Measurements from ENCODE around the gene RRAGC. TPM values are rescaled to one million over a fixed set of nuclear protein-coding genes. Genes with fewer than 3 reads are reported as not detected.

The RRAGC gene
- polyA plus RNA-seq, 1 donor from 2014 or later = 23.6 TPM

DNA sequence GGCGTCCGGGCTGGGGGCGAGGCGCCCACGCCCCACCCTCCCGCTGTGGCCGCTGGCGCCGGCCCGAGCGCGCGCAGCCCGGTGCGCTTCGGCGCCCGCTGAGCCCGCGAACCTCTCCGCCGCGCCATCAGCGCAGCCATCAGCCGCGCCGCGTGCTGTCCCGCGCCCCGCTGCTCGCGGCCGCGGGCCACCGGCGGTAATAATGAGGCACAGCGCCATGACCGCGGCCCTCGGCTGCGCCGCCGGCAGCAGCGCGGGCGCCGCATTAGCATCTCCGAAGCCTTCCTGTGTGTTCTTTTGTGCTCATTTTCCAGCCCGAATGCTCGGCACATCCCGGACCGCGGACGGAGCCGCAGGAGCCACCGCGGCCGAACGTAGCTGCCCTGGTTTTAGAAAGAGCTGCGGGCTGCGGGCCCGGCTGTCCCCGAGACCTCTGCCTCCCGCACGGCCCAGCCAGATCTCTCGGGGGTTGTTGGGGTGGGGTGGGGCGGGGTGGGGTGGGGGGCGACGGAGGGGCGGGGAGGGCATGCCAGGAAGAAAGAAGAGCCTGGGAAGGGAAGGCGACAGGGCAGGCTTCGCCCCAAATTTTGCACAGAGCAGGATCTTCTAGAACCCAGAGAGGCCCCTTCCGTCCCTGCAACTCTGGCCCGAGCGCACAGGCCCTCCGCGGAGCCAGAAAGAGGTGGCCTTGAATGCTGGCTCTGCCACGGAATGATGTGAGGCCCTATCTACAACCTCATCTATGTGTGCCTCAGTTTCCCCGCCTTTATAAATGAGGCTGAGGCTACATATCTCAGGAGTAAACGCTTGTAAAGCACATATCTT lies 55.3 kb downstream of the RRAGC start:
- peak overlapping the region; percentile 57 for H3K9ac ChIP-seq (ENCODE audit: low read length)
- H3K27ac ChIP-seq (ENCODE audit: low read length) = no peak overlapping the region
- H2AFZ ChIP-seq (ENCODE audit: low read depth, low read length) = no peak overlapping the region
- H3K79me2 ChIP-seq (replicated peaks; ENCODE audit: insufficient read depth, low read length) = no peaks in the 10 kb centered on the region
- H3K4me3 ChIP-seq (ENCODE audit: low read length) = peak overlapping the region; percentile 59
- H3K36me3 ChIP-seq (ENCODE audit: insufficient read depth, low read length) = no peaks in the 10 kb centered on the region
- TF ChIP-seq RAD21 (conservative IDR thresholded peaks at IDR 0.05) (peak; percentile 28), TAF1 (IDR thresholded peaks at IDR 0.05; ENCODE audit: low read depth) (no peak), EP300 (conservative IDR thresholded peaks at IDR 0.05; ENCODE audit: poor library complexity, severe bottlenecking) (no peak), SMC3 (conservative IDR thresholded peaks at IDR 0.05; ENCODE audit: poor library complexity) (peak; percentile 9), EZH2 (IDR thresholded peaks at IDR 0.05; ENCODE audit: borderline replicate concordance, insufficient read depth, low read length, poor library complexity, severe bottlenecking) (no peak), MXI1 (conservative IDR thresholded peaks at IDR 0.05; ENCODE audit: poor library complexity, severe bottlenecking) (no peak), POLR2AphosphoS5 (IDR thresholded peaks at IDR 0.05) (peak; percentile 26)
- TF ChIP-seq, protein P1, sequence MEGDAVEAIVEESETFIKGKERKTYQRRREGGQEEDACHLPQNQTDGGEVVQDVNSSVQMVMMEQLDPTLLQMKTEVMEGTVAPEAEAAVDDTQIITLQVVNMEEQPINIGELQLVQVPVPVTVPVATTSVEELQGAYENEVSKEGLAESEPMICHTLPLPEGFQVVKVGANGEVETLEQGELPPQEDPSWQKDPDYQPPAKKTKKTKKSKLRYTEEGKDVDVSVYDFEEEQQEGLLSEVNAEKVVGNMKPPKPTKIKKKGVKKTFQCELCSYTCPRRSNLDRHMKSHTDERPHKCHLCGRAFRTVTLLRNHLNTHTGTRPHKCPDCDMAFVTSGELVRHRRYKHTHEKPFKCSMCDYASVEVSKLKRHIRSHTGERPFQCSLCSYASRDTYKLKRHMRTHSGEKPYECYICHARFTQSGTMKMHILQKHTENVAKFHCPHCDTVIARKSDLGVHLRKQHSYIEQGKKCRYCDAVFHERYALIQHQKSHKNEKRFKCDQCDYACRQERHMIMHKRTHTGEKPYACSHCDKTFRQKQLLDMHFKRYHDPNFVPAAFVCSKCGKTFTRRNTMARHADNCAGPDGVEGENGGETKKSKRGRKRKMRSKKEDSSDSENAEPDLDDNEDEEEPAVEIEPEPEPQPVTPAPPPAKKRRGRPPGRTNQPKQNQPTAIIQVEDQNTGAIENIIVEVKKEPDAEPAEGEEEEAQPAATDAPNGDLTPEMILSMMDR (IDR thresholded peaks at IDR 0.05; ENCODE audit: poor library complexity, severe bottlenecking) = no peak
- TF ChIP-seq, protein P2, sequence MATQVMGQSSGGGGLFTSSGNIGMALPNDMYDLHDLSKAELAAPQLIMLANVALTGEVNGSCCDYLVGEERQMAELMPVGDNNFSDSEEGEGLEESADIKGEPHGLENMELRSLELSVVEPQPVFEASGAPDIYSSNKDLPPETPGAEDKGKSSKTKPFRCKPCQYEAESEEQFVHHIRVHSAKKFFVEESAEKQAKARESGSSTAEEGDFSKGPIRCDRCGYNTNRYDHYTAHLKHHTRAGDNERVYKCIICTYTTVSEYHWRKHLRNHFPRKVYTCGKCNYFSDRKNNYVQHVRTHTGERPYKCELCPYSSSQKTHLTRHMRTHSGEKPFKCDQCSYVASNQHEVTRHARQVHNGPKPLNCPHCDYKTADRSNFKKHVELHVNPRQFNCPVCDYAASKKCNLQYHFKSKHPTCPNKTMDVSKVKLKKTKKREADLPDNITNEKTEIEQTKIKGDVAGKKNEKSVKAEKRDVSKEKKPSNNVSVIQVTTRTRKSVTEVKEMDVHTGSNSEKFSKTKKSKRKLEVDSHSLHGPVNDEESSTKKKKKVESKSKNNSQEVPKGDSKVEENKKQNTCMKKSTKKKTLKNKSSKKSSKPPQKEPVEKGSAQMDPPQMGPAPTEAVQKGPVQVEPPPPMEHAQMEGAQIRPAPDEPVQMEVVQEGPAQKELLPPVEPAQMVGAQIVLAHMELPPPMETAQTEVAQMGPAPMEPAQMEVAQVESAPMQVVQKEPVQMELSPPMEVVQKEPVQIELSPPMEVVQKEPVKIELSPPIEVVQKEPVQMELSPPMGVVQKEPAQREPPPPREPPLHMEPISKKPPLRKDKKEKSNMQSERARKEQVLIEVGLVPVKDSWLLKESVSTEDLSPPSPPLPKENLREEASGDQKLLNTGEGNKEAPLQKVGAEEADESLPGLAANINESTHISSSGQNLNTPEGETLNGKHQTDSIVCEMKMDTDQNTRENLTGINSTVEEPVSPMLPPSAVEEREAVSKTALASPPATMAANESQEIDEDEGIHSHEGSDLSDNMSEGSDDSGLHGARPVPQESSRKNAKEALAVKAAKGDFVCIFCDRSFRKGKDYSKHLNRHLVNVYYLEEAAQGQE (IDR thresholded peaks at IDR 0.05; ENCODE audit: borderline replicate concordance) = no peak
- H3F3A ChIP-seq (ENCODE audit: insufficient read depth, low read length, poor library complexity, severe bottlenecking) = peaks cover 4% of the 10 kb centered on the region
- H3K9me2 ChIP-seq (ENCODE audit: insufficient read depth, low read length) = no peaks in the 10 kb centered on the region
- H3K27me3 ChIP-seq (ENCODE audit: insufficient read depth, low read depth, low read length) = peaks cover 13% of the 10 kb centered on the region
- no peaks in the 10 kb centered on the region for H4K20me1 ChIP-seq (ENCODE audit: insufficient read depth)
- no peaks in the 10 kb centered on the region for H3K9me3 ChIP-seq (ENCODE audit: low read length)
- H3K4me2 ChIP-seq (ENCODE audit: low read length) = peak overlapping the region; percentile 48

GRCh38 chr1:38803647-38804046 lies 55.9 kb downstream of the RRAGC start:
- Histone ChIP-seq H3K4me2 (ENCODE audit: low read length) (peak overlapping the region; percentile 48), H3K9me2 (ENCODE audit: insufficient read depth, low read length) (no peaks in the 10 kb centered on the region), H3K79me2 (replicated peaks; ENCODE audit: insufficient read depth, low read length) (no peaks in the 10 kb centered on the region), H3F3A (ENCODE audit: insufficient read depth, low read length, poor library complexity, severe bottlenecking) (peaks cover 4% of the 10 kb centered on the region), H3K4me3 (ENCODE audit: low read length) (peak overlapping the region; percentile 43), H3K27me3 (ENCODE audit: insufficient read depth, low read depth, low read length) (peaks cover 13% of the 10 kb centered on the region), H3K36me3 (ENCODE audit: insufficient read depth, low read length) (no peaks in the 10 kb centered on the region), H4K20me1 (ENCODE audit: insufficient read depth) (no peaks in the 10 kb centered on the region), H2AFZ (ENCODE audit: low read depth, low read length) (no peak overlapping the region), H3K27ac (ENCODE audit: low read length) (no peak overlapping the region), H3K9ac (ENCODE audit: low read length) (peak overlapping the region; percentile 57), H3K9me3 (ENCODE audit: low read length) (no peaks in the 10 kb centered on the region)
- TF ChIP-seq SMC3 (conservative IDR thresholded peaks at IDR 0.05; ENCODE audit: poor library complexity) (no peak), RAD21 (conservative IDR thresholded peaks at IDR 0.05) (no peak), MXI1 (conservative IDR thresholded peaks at IDR 0.05; ENCODE audit: poor library complexity, severe bottlenecking) (no peak), POLR2AphosphoS5 (IDR thresholded peaks at IDR 0.05) (no peak), EP300 (conservative IDR thresholded peaks at IDR 0.05; ENCODE audit: poor library complexity, severe bottlenecking) (no peak), TAF1 (IDR thresholded peaks at IDR 0.05; ENCODE audit: low read depth) (no peak), EZH2 (IDR thresholded peaks at IDR 0.05; ENCODE audit: borderline replicate concordance, insufficient read depth, low read length, poor library complexity, severe bottlenecking) (no peak)
- TF ChIP-seq, protein P1 (IDR thresholded peaks at IDR 0.05; ENCODE audit: poor library complexity, severe bottlenecking) = no peak
- TF ChIP-seq, protein P2 (IDR thresholded peaks at IDR 0.05; ENCODE audit: borderline replicate concordance) = no peak
